ENCODE data around the gene MRTFA. TPM values are rescaled to one million over a fixed set of nuclear protein-coding genes. Genes with fewer than 3 reads are reported as not detected.

MRTFA gene
- total and polyA plus RNA-seq, 9 of the 15 experiments (the other 6 are each of a cell fraction or from before 2014, with no cell fraction given): 0.84 to 21.1 (median 3.7) TPM

GRCh38 chr22:40428796-40429195 lies 207.7 kb downstream of the MRTFA start:
- DNase-seq (ENCODE audit: extremely low read depth in 1 of 4, low spot score in 3 of 4) (no peak), ATAC-seq (no peak), FAIRE-seq (no peak)
- H3K4me3 ChIP-seq: no peak overlapping the region
- 92% methylated on average over 2 of the region's 4 CpGs for WGBS (ENCODE audit: insufficient coverage, low coverage, missing lambda C conversion rate)
- ChIA-PET CTCF (ENCODE audit: low intra/inter-chr PET ratio) (no interaction called here), POLR2A (interaction anchor here (1.2 kb wide), 1 partner anchor 12 kb away, joined by 3 read pairs; no protein-coding TSS in a partner anchor)
- H3K9me1 ChIP-seq (ENCODE audit: control insufficient read depth, insufficient read depth, low read length): no peaks in the 10 kb centered on the region
- no peaks in the 10 kb centered on the region; the same call in 1 of the 2 replicates for H4K20me1 ChIP-seq (replicated peaks; ENCODE audit: control insufficient read depth, insufficient read depth, low read length)
- no peak overlapping the region for H3K4me2 ChIP-seq (ENCODE audit: insufficient read depth, low read length)
- no peak overlapping the region for H3K9ac ChIP-seq (ENCODE audit: insufficient read depth in 1 of 2, low read depth in 2 of 2, low read length in 2 of 2)
- peaks cover 0 to 6% of the 10 kb centered on the region in 2 experiments; a peak in 2 of 5 replicates for H3K4me1 ChIP-seq (replicated peaks in 1 of 2; ENCODE audit: control insufficient read depth in 2 of 2, insufficient read depth in 2 of 2, low read length in 2 of 2)
- no peak overlapping the region for H3K27ac ChIP-seq (ENCODE audit: extremely low read depth, low read depth, low read length)
- no peak for TF ChIP-seq E4F1 (CRISPR knock-in tag; IDR thresholded peaks at IDR 0.05; ENCODE audit: borderline replicate concordance)
- TF ChIP-seq ZNF324 (CRISPR knock-in tag; IDR thresholded peaks at IDR 0.05): no peak
- no peak for TF ChIP-seq DPF2 (IDR thresholded peaks at IDR 0.05)
- no peak for TF ChIP-seq GTF2F1 (IDR thresholded peaks at IDR 0.05; ENCODE audit: low read depth, low read length)
- TF ChIP-seq SUPT5H (IDR thresholded peaks at IDR 0.05): no peak
- TF ChIP-seq MTA3 (IDR thresholded peaks at IDR 0.05; ENCODE audit: borderline replicate concordance): no peak
- no peak for TF ChIP-seq HIVEP1 (CRISPR knock-in tag; IDR thresholded peaks at IDR 0.05)
- H3K79me2 ChIP-seq (ENCODE audit: control insufficient read depth, insufficient read depth, low read length): no peaks in the 10 kb centered on the region
- H3K36me3 ChIP-seq (ENCODE audit: control insufficient read depth, insufficient read depth, low read length): peaks cover 42% of the 10 kb centered on the region; the same call in 2 of the 3 replicates
- H3K27me3 ChIP-seq (ENCODE audit: control insufficient read depth in 2 of 2, insufficient read depth in 2 of 2, low read length in 2 of 2): no peaks in the 10 kb centered on the region
- intact Hi-C loops (cut with micrococcal nuclease) (no loop called here), in situ Hi-C loops (cut with MboI) (no loop called here)
- no peak overlapping the region for H2AFZ ChIP-seq (ENCODE audit: low read depth, low read length)
- no peaks in the 10 kb centered on the region for H3K9me3 ChIP-seq (replicated peaks; ENCODE audit: control insufficient read depth, insufficient read depth, low read depth, low read length)
- no TSS peak for BruUV-seq (replicated peaks)
